GM12878 (cell line): ENCODE measurements around the gene MMP13.

Source experiments
- CHD2 ChIP-seq: IDR thresholded peaks from 2 replicates; pipeline ENCODE4 v1.6.1; 2011; ENCODE audit warnings: low read depth, low read length, improper control_type of control experiment, borderline replicate concordance
- TF ChIP-seq, protein P1 (sequence below): IDR thresholded peaks from 2 replicates; pipeline ENCODE4 v1.6.1; 2011; ENCODE audit warnings: borderline replicate concordance, low read depth, mild to moderate bottlenecking, moderate library complexity, mixed read lengths, low read length; ENCODE audit not compliant: insufficient read depth; ENCODE audit errors: extremely low read length
- TF ChIP-seq, protein P2 (sequence below), 3 experiments: IDR thresholded peaks in 2 of 3; conservative IDR thresholded peaks in 1 of 3; 2 replicates each; pipeline ENCODE4 v1.5.1; 2011; ENCODE audit warnings: low read depth in 3 of 3, low read length in 3 of 3, mild to moderate bottlenecking in 3 of 3, control low read depth in 2 of 3, moderate library complexity in 2 of 3, inconsistent platforms in 1 of 3, mixed read lengths in 1 of 3; ENCODE audit not compliant: control insufficient read depth in 2 of 3, insufficient read depth in 1 of 3; ENCODE audit errors: extremely low read depth in 1 of 3

DNA sequence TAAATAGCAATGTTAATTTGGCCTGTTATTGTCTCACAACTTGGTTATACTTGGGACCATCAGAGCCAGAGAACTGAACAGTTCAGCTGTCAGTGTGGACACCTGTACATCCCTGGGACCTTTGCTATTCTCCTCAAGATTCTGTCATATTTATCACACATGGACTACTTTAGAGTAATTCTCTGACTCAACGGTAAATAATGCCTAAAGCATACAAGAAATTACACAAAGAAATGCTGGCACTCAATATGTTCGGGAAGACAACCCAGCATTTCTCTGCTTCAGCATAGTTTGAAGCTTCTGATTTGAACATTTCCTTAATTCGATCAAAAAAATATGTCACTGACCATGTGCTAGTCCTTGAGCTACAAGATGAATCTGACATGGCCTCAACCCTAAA lies 34.6 kb upstream of the MMP13 start:
- TF ChIP-seq, protein P1, sequence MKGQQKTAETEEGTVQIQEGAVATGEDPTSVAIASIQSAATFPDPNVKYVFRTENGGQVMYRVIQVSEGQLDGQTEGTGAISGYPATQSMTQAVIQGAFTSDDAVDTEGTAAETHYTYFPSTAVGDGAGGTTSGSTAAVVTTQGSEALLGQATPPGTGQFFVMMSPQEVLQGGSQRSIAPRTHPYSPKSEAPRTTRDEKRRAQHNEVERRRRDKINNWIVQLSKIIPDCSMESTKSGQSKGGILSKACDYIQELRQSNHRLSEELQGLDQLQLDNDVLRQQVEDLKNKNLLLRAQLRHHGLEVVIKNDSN, result no peak
- no peak for TF ChIP-seq CHD2
- TF ChIP-seq, protein P2, sequence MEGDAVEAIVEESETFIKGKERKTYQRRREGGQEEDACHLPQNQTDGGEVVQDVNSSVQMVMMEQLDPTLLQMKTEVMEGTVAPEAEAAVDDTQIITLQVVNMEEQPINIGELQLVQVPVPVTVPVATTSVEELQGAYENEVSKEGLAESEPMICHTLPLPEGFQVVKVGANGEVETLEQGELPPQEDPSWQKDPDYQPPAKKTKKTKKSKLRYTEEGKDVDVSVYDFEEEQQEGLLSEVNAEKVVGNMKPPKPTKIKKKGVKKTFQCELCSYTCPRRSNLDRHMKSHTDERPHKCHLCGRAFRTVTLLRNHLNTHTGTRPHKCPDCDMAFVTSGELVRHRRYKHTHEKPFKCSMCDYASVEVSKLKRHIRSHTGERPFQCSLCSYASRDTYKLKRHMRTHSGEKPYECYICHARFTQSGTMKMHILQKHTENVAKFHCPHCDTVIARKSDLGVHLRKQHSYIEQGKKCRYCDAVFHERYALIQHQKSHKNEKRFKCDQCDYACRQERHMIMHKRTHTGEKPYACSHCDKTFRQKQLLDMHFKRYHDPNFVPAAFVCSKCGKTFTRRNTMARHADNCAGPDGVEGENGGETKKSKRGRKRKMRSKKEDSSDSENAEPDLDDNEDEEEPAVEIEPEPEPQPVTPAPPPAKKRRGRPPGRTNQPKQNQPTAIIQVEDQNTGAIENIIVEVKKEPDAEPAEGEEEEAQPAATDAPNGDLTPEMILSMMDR (IDR thresholded peaks at IDR 0.05 in 2 of 3, conservative IDR thresholded peaks at IDR 0.05 in 1 of 3; ENCODE audit: control insufficient read depth in 2 of 3, extremely low read depth in 1 of 3, insufficient read depth in 1 of 3, low read depth in 3 of 3, low read length in 3 of 3), result no peak
